Stimulated activated CD4-positive, alpha-beta T cell treated with anti-CD3 and anti-CD28 coated beads, Interleukin-1b, Interleukin-23, amount 100 ng/mL, for 4 hours (primary cell): ENCODE data around the gene B3GALT6.

ENCODE experiments used
- DNase-seq, 2 donors: peaks; one replicate each; pipeline ENCODE4 v3.0.0-alpha.2; 2020; ENCODE audit warnings: low read depth in 2 of 2

The B3GALT6 gene

DNA sequence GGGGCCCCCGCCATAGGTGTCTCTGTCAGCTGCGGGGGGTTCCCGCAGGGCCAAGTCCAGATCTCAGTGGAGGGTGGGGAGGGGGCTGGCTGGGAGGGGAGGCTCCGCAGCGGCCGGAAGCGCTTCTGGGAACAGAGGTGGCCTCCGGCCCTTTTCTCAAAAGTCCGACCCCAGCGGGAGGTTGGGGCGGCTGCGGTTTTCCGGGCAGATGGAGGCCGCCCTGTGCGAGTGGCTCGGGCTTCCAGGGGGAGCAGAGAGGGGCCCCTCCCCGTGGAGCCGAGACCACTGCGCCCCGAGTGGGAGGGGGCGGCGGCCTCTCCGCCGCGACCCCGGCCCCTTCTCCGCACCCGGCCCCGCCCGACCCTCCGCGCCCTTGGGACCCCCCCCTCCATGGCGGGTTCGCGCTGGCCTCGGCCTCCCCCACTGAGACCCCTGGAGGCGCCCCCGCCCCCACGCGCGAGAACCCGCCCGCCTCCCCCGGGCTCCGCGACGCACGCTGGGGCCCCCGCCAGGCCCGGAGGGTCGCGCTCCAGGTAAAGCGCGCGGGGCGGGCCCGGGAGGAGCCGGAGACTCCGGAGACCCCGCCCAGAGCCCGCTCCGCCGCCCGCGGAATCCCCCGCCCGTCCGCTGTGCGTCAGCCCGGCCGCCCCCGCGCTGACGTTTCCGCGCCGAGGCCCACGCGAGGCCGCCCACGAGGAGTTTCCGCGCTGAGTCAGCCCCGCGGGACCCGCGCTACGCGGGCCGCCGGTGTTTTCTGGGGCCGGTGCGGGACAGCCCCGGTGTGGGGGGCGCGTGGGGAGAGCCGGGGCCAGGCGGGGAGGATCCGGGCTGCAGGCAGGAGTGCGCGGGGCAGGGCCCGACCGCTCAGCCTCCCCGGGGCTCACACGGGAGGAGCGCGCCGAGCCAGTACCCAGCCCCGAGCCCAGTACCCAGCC lies 30.9 kb upstream of the B3GALT6 start:
- peak; percentile 94 for DNase-seq

DNA sequence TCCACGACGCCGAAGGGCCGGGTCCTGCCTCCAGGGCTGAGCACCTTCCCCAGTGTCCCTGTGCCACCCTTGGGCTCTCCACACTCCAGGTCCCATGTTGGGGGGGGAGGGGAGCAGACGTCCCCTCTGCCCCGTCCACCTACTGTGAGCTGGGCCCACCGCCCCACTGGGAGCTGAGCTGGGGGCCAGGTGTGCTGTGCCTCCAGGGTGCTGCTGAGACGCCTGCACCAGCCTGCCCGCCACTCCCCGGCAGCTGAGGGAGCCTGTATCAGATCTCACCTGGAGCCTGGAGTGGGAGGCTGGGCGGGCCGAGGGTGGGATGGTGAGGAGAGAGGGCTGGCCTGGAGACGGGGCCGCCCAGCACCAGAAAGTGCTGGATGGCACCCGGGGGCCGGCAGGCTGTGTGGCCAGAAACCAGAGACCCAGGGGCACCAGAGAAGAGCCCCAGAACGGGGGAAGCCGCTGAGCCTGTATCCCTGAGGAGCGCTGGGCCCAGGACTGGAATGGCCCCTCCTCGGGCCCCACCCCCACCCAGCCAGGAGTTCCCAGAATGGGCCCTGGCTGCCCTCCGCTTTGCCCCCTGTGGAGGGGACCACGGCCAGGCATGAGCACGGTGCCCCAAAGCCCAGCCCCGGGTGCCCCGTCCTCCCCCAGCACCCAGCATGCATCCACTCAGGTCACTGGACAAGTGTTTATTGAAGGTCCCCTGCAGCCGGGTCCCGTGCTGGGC lies 29.0 kb upstream of the B3GALT6 start:
- DNase-seq, result no peak

DNA sequence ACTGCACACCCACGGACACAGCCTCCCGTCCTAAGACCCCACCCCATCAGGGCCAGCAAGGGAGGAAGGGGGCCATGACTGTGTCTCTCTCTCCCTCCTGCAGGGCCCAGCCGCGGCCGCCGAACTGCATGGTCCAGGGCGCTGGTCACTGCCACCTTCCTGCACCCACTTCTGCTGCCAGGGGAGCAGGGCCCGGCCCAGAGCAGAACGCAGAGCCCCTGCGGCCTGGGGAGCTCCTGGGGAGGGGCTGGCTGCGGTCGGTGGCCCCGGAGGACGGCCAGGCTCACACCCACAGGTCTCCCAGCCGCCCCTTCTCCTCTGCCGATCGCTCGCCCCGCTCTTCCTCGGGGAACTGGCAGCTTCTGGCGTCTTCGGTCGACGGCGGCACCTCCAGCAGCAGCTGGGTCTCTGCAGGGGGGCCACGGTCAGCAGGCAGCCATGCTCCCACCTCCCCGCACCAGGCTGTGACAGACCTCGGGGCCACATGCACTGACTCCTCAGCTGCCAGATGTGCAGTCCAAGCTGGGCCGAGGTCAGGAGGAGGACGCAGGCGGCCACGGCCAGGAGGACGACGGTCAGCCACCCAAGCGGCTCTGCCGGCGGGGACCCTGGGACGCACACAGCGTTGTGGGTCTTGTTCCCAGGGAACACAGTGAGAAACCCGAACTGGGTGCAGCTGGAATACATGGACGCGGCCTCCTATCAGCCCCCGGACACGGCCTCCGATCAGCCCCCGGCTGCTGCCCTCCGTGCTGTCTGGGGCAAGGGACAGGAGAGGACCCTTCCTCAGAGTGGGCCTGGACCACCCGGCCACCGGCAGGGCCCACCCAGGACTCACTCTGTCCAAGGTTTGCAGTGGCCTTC lies 28.2 kb upstream of the B3GALT6 start:
- DNase-seq, result no peak

DNA sequence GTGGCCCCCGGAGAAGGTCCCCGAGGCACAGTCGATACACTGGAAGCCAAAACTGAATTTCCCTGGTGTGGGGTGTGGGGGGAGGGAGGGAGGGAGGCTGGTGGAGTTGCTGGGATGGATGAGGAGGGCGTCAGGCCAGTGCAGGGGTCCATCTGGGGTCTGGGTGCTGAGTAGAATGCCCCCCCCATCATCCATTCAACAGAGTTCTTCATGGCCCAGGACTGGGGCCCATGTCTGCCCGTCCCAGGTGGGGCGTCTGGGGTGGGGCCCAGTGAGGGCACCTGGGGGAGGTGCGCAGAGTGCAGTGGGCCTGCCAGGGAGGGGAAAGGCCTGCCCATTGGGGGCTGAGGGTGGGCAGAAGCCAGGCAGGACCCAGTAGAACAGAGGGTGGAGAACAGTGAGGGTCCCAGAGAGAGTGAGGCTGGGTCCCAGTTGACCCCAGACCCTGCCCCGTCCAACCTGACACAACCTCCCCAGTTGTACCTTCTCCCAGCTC lies 27.6 kb upstream of the B3GALT6 start:
- no peak for DNase-seq

DNA sequence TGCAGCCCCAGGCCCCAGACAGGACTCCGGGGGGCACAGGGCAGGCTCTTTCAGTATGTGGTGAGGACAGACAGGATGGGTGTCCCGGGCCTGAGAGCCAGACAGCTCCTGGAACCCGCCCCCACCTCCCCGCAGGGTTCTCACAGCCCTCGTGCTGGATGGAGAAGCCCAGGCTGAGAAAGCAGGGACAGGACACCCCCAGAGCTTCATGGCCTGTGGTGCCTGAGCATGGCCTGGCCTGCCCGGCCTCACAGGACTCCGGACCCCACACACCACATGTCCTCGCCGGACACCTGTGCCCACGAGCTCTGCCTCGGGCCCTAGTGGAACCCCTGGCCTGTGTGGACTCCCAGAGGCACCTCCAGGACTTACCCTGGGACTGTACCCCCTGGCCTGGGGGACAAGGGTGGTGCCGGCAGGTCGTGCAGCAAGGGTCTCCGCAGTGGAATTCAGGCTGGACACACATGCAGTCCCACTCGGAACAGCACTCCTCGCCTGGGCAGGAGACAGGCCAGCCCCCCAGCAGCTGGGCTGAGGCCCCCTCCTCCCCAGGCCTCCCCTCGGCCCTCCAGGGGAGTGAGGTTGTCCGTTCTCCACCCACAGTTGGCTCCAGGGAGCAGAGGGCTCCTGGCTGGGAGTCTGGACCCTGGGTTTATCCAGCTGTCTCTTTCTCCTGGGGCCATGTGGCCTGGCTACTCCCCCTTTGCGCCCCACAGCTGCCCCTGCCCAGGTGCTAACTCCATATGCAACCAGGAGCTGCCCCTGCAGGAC lies 26.9 kb upstream of the B3GALT6 start:
- no peak for DNase-seq

DNA sequence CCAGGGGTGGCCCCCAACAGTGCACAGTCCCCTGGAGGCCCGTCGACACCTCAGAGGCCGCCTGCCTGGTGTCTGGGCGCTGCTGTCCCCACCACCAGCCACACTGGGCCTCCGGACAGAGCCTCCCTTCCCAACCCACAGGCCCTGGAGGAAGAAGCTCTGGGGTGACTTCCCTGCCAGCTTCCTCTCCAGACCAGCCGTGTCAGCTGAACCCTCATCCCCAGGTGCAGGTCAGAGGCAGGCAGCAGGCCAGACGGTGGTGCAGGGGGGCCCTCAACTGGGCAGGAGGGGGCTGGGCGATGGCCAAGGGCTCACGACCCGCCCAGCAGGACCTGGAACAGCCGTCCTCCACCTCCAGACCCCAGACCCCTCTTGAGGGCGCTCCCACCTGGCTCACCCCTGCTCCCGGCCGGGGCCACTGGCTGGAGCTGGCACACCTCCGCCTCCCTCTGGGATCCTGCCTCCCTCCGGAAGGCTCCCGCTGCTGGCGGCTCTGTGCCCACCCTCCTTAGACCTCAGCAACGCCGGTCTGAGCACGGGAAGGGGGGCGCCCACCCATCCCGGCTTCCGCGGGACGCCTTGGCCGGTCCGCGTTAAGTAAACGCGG lies 26.2 kb upstream of the B3GALT6 start:
- DNase-seq, result no peak

DNA sequence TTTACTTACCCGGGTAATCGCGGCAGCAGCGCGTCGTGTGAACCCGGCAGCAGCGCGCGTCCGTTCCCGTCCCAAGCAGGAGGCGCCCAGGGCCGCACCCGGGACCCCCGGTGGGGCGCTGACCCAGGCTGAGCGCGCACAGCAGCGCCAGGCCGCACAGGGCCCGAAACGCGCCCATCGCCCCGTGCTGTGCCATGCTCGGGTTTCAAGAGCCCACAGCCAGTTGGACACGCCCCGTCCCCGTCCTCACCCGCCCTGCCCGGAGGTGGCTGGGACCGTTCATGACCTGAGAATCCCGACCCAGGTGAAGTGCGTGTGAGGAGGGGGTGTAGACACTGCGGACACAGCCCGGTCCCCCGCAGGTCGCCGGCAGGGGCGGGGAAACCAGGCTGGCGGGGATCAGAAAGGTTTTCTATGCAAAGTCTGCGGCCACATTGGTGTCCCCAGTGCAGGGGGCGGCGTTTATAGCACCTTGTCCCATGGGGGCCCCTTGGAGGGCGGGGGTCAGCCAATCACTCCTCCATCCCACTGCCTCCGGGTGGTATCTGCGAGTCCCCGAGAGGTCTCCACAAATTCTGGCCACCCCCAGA lies 25.6 kb upstream of the B3GALT6 start, which contains the start of gene TNFRSF18:
Gene TNFRSF18, minus strand, starts transcription at position 217 of the 590 bp plus-strand sequence. Its CDS starts 21 bp downstream, at position 196.
- DNase-seq, result peak in 1 of 2 donors; percentile 55

DNA sequence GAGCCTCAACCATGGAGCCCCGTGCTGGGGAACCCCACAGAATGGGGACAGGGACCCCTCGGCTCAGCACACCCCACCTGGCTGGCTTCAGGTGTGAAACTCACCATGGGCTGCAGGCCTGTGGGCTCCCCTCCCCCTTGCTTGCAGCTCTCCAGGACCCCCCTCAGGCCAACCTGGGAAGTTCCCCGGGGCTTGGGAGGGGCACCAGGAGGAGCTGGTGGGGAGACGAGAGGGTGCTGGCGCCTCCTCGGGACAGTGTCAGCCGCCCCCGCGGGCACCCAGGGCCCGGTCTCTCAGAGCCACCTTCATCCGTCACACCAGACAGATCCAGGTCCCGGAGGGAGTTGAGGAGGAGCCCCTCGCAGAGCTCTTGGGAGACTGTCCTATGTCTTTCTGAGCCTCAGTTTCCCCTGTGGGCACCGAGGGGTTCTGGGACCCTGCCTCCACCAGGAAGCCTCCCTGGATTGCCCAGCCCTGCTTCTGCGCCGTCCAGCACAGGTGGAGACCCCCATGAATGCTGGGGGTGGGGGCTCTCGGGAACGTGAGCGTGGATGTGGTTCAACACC lies 25.0 kb upstream of the B3GALT6 start:
- no peak for DNase-seq

DNA sequence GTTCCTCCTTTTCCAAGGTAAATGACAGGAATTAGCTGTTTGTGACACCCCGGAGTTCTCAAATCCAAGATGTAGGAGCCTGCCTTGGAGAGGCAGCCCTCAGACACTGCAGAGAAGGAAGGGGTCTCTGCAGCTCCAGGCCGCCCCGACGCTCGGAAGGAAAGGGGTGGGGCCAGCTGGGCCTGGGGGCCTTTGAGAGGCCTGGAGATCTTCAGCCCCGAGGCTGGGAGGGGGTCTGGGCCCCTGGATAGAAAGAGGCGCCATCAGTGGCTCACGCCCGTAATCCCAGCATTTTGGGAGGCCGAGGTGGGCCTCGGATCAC lies 24.5 kb upstream of the B3GALT6 start:
- no peak for DNase-seq

DNA sequence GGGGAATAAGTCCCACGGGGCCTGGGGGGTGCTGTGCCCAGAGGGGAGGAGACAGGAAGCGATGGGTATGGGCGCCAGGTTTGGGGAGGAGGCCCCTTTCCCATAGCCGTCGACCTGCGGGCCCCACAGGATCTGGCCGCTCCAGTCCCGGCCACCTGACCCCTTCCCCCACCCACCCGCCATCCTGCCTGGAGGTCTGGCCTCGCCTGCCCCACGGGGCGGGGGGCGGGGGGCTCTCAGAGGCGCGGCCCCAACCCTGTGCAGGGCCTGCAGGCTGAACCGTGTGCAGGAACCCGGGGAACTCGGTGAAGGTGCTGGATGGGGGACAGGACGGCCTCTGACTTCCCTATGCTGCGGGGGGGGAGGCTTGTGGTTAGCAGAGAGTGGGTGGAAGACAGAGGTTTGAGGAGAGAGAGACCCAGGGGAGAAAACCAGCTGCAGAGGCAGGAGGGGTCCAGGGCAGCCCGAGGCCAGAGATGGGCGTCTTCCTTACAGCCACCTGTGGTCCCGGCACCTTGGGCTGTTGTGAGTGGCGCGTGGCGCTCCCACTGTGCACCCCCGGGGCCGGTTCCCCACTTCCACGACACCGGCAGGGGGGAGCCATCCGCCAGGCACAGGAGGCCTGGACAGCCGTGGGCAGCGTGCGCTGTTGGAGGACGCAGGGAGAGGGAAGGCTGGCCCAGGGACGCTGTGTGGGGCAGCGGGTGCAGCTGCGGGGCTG lies 23.2 kb upstream of the B3GALT6 start:
- peak in 1 of 2 donors; percentile 52 for DNase-seq

DNA sequence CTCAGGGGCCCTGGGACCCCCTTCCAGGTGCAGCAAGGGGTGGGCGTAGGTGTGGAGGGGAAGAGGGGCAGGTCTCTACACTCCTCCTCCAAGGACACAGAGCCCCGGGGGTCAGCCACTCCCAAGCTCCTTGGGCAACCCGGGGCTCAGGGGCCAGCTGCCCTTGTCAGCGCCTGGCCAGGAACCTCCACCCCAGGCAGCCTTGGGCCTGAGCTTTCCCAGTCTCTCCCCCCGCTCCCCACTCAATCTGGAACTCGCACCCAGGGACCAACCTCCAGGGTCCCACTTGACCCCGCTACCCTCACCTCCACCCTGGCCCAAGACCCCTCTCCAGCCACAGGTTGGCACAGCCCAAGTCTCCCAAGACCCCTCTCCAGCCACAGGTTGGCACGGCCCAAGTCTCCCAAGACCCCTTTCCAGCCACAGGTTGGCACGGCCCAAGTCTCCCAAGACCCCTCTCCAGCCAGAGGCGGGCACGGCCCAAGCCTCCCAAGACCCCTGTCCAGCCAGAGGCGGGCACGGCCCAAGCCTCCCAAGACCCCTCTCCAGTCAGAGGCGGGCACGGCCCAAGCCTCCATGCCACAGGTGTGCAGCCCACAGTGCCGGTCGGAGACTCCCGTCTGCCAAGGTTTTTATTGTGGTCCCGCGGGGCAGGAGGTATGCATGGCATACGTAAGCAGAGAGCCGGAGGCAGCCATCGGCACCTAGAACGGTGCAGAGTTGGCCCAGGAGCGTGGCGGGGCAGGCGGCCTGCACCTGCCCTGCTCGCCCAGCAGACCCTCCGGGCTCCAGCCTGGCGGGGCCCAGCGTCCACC lies 21.1 kb upstream of the B3GALT6 start:
- no peak for DNase-seq

DNA sequence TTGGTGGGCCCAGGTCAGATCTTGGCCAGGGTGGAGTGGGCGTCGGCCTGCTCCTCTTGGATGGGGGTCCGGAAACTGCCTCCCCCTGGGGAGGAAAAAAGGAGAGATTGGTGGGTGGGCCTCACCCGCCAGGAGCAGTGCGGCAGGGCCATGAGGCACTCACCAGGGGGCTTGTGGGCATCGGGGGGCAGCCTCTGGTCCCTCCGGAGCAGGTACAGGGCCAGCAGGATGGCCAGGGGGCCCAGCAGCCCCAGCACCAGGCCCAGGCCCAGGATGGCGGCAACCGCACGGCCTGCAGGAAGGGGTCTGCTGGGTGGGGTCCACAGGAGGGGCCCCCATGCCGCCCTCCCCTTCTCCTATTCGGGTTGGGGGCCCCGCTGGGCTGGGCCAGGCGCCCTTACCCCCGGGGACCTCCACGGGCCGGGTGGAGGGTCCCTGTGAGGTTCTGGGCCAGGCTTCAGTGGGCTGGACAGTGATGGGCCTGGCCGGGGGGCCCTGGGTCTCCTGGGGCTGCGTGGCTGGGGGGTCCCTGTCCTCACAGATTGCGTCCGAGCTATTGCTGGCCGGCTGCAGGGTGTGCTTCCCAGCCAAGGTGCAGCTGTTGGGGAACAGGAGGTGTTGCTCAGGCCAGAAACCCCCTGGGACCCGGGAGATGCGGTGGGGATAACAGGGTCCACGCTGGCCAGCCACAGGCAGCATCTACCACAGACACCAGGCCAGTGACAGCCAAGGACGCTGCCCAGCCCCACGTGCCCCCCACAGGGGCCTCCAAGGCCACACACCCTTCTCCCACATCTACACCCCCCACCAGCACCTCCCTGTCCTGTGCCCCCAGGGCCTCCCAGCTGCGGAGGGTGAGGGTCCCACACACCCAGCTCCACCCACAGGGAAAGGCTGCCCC lies 20.2 kb upstream of the B3GALT6 start:
- DNase-seq, result no peak

DNA sequence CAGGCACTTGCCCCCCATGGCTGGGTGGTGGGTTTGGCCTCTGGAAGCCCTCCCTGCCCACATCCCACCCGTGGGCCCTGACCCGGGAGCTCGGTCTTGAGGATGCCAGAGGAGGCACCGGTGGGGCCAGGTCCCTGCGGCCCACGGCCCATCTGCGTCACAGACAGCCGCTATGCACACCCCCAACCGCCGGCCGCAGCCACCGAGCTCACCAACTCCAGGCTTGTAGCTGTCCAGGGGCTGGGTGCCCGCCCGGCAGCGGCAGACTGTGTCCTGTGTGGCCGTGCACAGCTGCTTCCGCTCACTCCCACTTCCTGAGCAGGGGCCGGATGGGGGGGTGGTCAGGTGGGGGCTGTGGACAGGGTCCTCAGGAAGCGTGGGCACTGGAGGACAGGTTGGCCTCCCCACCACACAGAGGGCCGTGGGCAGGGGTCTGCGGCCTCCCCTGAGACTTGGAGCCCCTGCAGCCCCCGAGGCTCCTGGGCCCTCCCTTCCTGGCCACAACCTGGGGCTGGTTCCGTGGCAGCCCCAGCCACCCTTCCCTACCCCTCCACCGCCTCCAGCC lies 19.2 kb upstream of the B3GALT6 start:
- no peak for DNase-seq

DNA sequence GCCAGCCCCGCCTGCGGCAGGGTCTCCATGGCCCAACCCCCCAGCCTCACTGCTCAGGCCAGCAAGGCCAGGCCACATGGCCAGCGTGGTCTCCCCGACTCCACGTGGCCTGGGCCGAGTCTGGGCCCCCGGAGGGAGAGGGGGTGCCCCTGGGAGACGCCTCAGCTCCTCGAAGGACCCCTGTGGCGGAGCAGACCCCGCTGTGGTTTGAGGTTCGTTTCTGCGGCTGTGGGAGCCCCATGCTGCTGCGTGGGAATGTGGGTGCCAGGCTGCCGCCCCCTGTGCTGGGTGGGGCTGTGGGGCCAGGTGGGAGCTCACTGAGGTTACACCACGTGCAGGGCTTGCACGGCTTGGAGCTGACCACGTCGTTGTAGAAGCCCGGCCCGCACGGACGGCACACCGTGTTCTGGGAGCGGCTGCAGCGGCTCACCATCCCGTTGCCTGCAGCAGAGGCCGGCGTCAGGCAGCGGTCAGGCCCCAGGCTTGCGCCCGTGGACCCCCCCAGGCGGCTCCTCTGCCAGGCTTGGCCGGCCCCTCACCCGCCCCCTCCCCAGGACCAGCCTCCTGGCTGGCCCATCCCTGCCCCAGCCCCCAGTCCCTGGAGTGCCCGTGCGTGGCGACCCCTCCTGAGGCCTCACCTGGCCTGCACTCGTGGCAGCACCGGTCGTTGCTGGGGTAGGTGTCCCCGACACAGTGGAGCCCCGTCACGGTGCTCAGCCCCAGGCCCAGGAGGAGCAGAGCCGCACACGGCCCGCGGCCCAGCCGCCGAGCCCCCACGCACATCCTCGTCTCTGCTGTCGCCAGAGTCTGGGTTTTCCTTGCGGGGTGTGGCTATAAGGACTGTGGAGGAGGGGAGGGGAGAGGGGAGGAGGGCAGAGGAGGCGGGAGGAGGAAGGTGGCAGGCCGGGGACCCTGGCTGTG lies 18.4 kb upstream of the B3GALT6 start, which contains the start of gene TNFRSF4:
Gene TNFRSF4, minus strand, starts transcription at position 809 of the 921 bp plus-strand sequence. Its CDS starts 26 bp downstream, at position 783.
- peak in 1 of 2 donors; percentile 61 for DNase-seq

DNA sequence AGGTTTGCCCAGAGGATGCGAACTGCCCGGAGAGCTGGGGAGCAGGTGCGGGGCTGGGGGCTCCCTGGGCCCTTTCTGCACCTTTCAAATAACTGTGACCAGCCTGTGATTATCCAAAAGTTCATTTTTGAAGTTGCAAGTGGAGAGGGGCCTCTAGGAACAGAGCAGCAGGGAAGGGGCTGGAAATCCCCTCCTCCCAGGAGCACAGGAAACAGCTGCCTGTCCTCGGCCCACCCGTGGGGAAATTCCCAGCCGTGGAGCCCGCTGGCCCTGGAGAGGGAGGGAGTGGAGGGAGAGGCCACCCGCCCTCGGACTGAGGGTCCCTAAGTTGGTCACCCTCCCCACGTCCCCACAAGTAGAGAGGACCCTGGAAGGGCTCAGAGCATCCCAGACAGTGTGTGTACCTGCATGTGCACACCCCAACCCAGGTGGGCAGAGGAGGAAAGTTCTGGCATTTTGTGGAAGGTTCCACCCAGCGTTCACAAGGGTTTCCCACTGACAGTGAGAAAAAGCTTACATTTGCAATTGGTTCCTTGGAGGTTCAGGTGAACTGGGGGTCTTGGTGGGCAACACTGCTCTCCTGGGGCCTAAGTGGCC lies 16.9 kb upstream of the B3GALT6 start:
- DNase-seq, result no peak
